MCF 10A (cell line): ENCODE measurements around the gene HPSE2. TPM values are rescaled to one million over a fixed set of nuclear protein-coding genes. Genes with fewer than 3 reads are reported as not detected.

Experiments used
- Bru-seq: library from RNA; stranded (reverse); fragments of 400-500 nt; gene quantifications from one replicate; lab custom pipeline; 2021; lab: Mats Ljungman, UMichigan
- BruChase-seq, 2 experiments: library from RNA; stranded (reverse); fragments of 400-500 nt; gene quantifications; one replicate each; lab custom pipeline; 2021; lab: Mats Ljungman, UMichigan
- BruUV-seq: library from RNA; stranded (reverse); fragments of 400-500 nt; replicated peaks from 2 replicates; lab custom pipeline; 2021; lab: Mats Ljungman, UMichigan
- CTCF ChIA-PET: fragments of 300-600 bp; sonication (Branson Sonifier 250); formaldehyde crosslinking; extraction: SDS; loops from one replicate; lab custom pipeline; 2021; ENCODE audit warnings: antibody characterized with exemption, inconsistent platforms; lab: Yijun Ruan, JAX
- POLR2A ChIA-PET: fragments of 300-600, 350-650 bp; sonication (Branson Sonifier 250); formaldehyde crosslinking; extraction: SDS; loops from one replicate; lab custom pipeline; 2020; ENCODE audit warnings: antibody characterized with exemption, inconsistent platforms; lab: Yijun Ruan, JAX
- DNase-seq: peaks from one replicate; pipeline ENCODE4 v3.0.0-alpha.2; 2018; ENCODE audit not compliant: unreplicated experiment
- H3K27ac Mint-ChIP-seq: one replicate; pipeline ENCODE4 v1.8.0; 2022; ENCODE audit warnings: mild to moderate bottlenecking, low read depth, mixed read lengths; ENCODE audit not compliant: unreplicated experiment
- H3K27me3 Mint-ChIP-seq: one replicate; pipeline ENCODE4 v1.8.0; 2022; ENCODE audit warnings: mixed read lengths; ENCODE audit not compliant: insufficient read depth, unreplicated experiment
- H3K36me3 Mint-ChIP-seq: one replicate; pipeline ENCODE4 v1.8.0; 2022; ENCODE audit warnings: mild to moderate bottlenecking, moderate library complexity, mixed read lengths; ENCODE audit not compliant: insufficient read depth, unreplicated experiment
- H3K4me1 Mint-ChIP-seq: one replicate; pipeline ENCODE4 v1.8.0; 2022; ENCODE audit warnings: mixed read lengths; ENCODE audit not compliant: insufficient read depth, unreplicated experiment
- H3K4me3 Mint-ChIP-seq: one replicate; pipeline ENCODE4 v1.8.0; 2022; ENCODE audit warnings: mild to moderate bottlenecking, moderate library complexity, mixed read lengths; ENCODE audit not compliant: unreplicated experiment
- H3K9me3 Mint-ChIP-seq: one replicate; pipeline ENCODE4 v1.8.0; 2022; ENCODE audit warnings: mixed read lengths; ENCODE audit not compliant: unreplicated experiment
- intact Hi-C: fragments of 100-400 bp; cut with micrococcal nuclease; formaldehyde crosslinking; loops from 2 replicates; pipeline ENCODE4 v1.14.1; 2022
- long read RNA-seq: library from polyadenylated mRNA; stranded (forward); transcript quantifications from one replicate; pipeline ENCODE4 v2.0.0, GENCODE V29; 2022
- total RNA-seq: library from RNA; stranded (reverse); gene quantifications from 2 replicates; pipeline ENCODE4 v1.2.3, GENCODE V29; 2022
- TF ChIP-seq, protein P1 (sequence below): fragments of 200-600 bp; IDR thresholded peaks from one replicate; pipeline ENCODE4 v1.8.0; 2022; ENCODE audit warnings: antibody characterized with exemption, mild to moderate bottlenecking; ENCODE audit not compliant: unreplicated experiment

Gene HPSE2
- total RNA-seq (not detected in 2 replicates), Bru-seq, nascent RNA (percentile 2 among the genes with signal in this experiment), BruChase-seq, experiment 1, labeled RNA remaining after a 6-hour chase (percentile 1 among the genes with signal in this experiment), BruChase-seq, experiment 2, labeled RNA remaining after a 2-hour chase (percentile 2 among the genes with signal in this experiment)
- long read RNA-seq, result 0 reads

DNA sequence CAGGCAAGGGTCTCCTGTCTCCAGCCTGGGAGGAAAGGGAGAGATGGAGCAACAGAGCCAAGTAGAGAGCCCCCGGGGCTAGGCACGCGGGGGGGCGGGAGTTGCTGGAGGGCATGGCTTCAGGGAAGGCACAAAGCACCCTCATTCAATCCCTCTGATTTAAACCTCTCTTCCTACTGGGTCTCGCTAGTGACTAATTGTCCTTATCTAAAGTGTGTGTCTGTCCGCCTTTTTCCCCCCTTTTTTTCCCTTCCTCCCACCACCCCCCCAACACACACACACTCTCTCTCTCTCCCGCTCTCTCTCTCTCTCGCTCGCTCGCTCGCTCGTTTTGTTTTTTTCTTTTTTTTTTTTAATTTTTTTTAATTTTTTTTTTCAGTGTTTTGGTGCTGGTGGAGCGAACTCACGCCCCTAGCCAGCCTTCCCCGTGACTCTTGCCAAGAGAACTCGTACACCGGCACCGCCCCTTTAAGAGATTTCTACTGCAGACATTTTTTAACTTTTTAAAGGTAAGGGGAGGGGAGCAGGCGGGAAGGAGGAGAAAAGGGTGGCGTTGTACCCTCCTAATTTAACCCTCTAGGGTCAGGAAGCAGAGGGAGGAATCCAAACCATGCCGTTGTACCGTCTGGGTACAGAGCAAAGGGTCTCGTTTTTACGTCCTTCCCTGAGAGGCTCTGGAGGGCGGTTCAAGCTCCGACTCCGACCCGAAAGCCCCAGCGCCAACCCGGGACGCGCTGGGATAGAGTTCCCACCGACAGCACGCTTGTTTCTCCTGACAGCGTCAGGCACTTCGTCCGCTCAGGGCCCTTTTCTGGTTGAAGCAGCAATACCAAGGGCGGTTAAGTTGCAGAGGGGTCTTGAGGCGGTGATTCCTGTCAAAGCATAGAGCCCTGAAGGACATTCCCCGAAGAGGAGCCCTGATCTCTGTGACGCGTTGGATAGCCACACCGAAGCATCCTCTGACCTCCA is at the start of gene HPSE2:
TSS of gene HPSE2 (minus strand) at position 195 of the 969 bp plus-strand sequence.
- peaks cover 6% of the 10 kb centered on the region for H3K4me1 Mint-ChIP-seq
- ChIA-PET CTCF (interaction anchor here (0.8 kb wide), 1 partner anchor 61 kb away, joined by 3 read pairs; no protein-coding TSS in a partner anchor), POLR2A (no interaction called here)
- no peak for DNase-seq
- H3K36me3 Mint-ChIP-seq, result no peaks in the 10 kb centered on the region
- TF ChIP-seq, protein P1, sequence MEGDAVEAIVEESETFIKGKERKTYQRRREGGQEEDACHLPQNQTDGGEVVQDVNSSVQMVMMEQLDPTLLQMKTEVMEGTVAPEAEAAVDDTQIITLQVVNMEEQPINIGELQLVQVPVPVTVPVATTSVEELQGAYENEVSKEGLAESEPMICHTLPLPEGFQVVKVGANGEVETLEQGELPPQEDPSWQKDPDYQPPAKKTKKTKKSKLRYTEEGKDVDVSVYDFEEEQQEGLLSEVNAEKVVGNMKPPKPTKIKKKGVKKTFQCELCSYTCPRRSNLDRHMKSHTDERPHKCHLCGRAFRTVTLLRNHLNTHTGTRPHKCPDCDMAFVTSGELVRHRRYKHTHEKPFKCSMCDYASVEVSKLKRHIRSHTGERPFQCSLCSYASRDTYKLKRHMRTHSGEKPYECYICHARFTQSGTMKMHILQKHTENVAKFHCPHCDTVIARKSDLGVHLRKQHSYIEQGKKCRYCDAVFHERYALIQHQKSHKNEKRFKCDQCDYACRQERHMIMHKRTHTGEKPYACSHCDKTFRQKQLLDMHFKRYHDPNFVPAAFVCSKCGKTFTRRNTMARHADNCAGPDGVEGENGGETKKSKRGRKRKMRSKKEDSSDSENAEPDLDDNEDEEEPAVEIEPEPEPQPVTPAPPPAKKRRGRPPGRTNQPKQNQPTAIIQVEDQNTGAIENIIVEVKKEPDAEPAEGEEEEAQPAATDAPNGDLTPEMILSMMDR, result no peak
- intact Hi-C loops, result no loop called here
- no peak within 1 kb of the TSS for H3K27ac Mint-ChIP-seq
- no peaks in the 10 kb centered on the region for H3K9me3 Mint-ChIP-seq
- BruUV-seq, result no TSS peak
- H3K27me3 Mint-ChIP-seq, result peaks cover 72% of the 10 kb centered on the region
- no peak within 1 kb of the TSS for H3K4me3 Mint-ChIP-seq

DNA sequence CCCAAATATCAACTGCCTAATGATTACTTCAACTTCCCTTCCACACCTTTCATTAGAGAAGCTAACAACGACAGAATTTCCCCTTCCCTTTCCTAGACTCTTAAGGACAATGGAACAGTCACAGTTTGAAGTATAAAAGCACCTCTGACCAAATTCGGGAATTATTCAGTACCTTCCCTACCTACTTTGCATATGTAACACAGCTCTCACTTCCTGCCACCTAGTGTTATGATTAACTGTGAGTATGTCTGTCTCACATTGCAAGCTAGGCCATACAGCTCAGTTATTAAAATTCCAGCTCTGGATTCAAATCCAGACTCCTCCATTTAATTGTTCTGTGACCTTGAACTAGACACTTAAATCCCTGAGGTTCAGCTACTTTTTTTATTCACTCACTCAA is 44.8 kb upstream of the HPSE2 start:
- no peak for DNase-seq
- no TSS peak for BruUV-seq
- intact Hi-C loops, result no loop called here
- no peaks in the 10 kb centered on the region for H3K9me3 Mint-ChIP-seq
- peaks cover 6% of the 10 kb centered on the region for H3K27me3 Mint-ChIP-seq
- no peaks in the 10 kb centered on the region for H3K36me3 Mint-ChIP-seq
- TF ChIP-seq, protein P1, result no peak
- no peak overlapping the region for H3K27ac Mint-ChIP-seq
- CTCF ChIA-PET, result interaction anchor here (0.6 to 3.8 kb wide), 6 partner anchors 9 to 1074 kb away, joined by 3 to 15 read pairs (median 3); no protein-coding TSS in a partner anchor
- H3K4me3 Mint-ChIP-seq, result no peak overlapping the region
- POLR2A ChIA-PET, result no interaction called here
- no peaks in the 10 kb centered on the region for H3K4me1 Mint-ChIP-seq

DNA sequence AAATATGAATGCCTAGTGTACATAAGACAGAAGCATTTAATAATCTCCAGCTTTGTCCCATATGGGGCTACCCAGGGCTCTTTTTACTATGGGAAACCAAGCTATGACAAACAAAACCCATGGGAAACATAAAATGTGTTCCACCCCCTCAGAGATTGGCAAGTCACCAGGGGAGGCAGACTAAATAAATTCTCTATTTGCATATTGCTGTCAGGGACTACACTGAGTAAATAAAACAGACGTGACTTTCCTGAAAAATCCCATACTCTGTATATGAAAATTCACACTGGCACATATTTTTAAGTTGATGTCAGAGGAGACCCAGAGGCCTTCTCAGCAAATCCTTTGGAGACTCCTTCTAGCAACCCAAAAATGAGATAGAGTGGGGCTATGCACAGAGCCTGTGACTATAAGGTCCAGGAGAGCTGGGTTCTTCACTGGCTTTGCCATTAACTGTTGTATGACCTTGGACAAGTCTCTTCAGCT is 44.0 kb upstream of the HPSE2 start:
- POLR2A ChIA-PET, result no interaction called here
- BruUV-seq, result no TSS peak
- Mint-ChIP-seq H3K4me3 (no peak overlapping the region), H3K27me3 (peaks cover 12% of the 10 kb centered on the region), H3K27ac (no peak overlapping the region), H3K4me1 (no peaks in the 10 kb centered on the region), H3K9me3 (no peaks in the 10 kb centered on the region), H3K36me3 (no peaks in the 10 kb centered on the region)
- CTCF ChIA-PET, result interaction anchor here (0.6 to 3.8 kb wide), 6 partner anchors 10 to 1073 kb away, joined by 3 to 15 read pairs (median 3); no protein-coding TSS in a partner anchor
- intact Hi-C loops, result loop anchor here (10.0 kb wide), 1 partner anchor 95 kb away; no protein-coding TSS in a partner anchor
- TF ChIP-seq, protein P1, result no peak
- peak; percentile 33 for DNase-seq
